Calu3 (cell line): Measurements from ENCODE around the gene BCAS1. TPM values are rescaled to one million over a fixed set of nuclear protein-coding genes. Genes with fewer than 3 reads are reported as not detected.

Experiments
- BruUV-seq: library from RNA; stranded (reverse); fragments of 400-500 nt; replicated peaks from 2 replicates; lab custom pipeline; 2021; lab: Mats Ljungman, UMichigan
- CTCF ChIA-PET: fragments of 300-600 bp; sonication (Branson Sonifier 250); formaldehyde crosslinking; loops from one replicate; lab custom pipeline; 2022; ENCODE audit warnings: antibody characterized with exemption; lab: Charles Lee
- DNase-seq: peaks from one replicate; pipeline ENCODE4 v3.0.0; 2022
- H3K27ac Mint-ChIP-seq: one replicate; pipeline ENCODE4 v1.8.0; 2022; ENCODE audit warnings: mixed read lengths; ENCODE audit not compliant: unreplicated experiment
- H3K27me3 Mint-ChIP-seq: one replicate; pipeline ENCODE4 v1.8.0; 2022; ENCODE audit warnings: mixed read lengths; ENCODE audit not compliant: unreplicated experiment
- H3K36me3 Mint-ChIP-seq: one replicate; pipeline ENCODE4 v1.8.0; 2022; ENCODE audit warnings: mild to moderate bottlenecking, moderate library complexity, mixed read lengths; ENCODE audit not compliant: insufficient read depth, unreplicated experiment
- H3K4me1 Mint-ChIP-seq: one replicate; pipeline ENCODE4 v1.8.0; 2022; ENCODE audit warnings: mild to moderate bottlenecking, low read depth, mixed read lengths; ENCODE audit not compliant: unreplicated experiment
- H3K4me3 Mint-ChIP-seq: one replicate; pipeline ENCODE4 v1.8.0; 2022; ENCODE audit warnings: mild to moderate bottlenecking, low read depth, moderate library complexity, mixed read lengths; ENCODE audit not compliant: unreplicated experiment
- H3K9me3 Mint-ChIP-seq: one replicate; pipeline ENCODE4 v1.8.0; 2022; ENCODE audit warnings: low read depth, mixed read lengths; ENCODE audit not compliant: unreplicated experiment
- CTCF ChIP-seq: fragments of 200-600 bp; IDR thresholded peaks from one replicate; pipeline ENCODE4 v1.8.0; 2022; ENCODE audit warnings: antibody characterized with exemption; ENCODE audit not compliant: unreplicated experiment
- intact Hi-C: fragments of 100-400 bp; cut with micrococcal nuclease; formaldehyde crosslinking; loops from one replicate; pipeline ENCODE4 v1.10.0; 2022; ENCODE audit not compliant: unreplicated experiment
- total RNA-seq: library from RNA; stranded (reverse); gene quantifications from 2 replicates; pipeline ENCODE4 v1.2.3, GENCODE V29; 2022

The BCAS1 gene
- total RNA-seq, 1 experiment from 2014 or later: 11.1 TPM

GRCh38 chr20:53957451-53958172, 112.8 kb downstream of the BCAS1 start:
- H3K36me3 Mint-ChIP-seq: no peaks in the 10 kb centered on the region
- BruUV-seq: no TSS peak
- peak; percentile 18 for TF ChIP-seq CTCF
- CTCF ChIA-PET: interaction anchor here (0.7 kb wide), 4 partner anchors 12 to 808 kb away, joined by 3 to 4 read pairs (median 3); no protein-coding TSS in a partner anchor
- no peak for DNase-seq
- intact Hi-C loops: no loop called here
- H3K4me1 Mint-ChIP-seq: no peaks in the 10 kb centered on the region
- H3K4me3 Mint-ChIP-seq: no peak overlapping the region
- no peaks in the 10 kb centered on the region for H3K27me3 Mint-ChIP-seq
- H3K9me3 Mint-ChIP-seq: peaks cover 3% of the 10 kb centered on the region
- no peak overlapping the region for H3K27ac Mint-ChIP-seq

DNA sequence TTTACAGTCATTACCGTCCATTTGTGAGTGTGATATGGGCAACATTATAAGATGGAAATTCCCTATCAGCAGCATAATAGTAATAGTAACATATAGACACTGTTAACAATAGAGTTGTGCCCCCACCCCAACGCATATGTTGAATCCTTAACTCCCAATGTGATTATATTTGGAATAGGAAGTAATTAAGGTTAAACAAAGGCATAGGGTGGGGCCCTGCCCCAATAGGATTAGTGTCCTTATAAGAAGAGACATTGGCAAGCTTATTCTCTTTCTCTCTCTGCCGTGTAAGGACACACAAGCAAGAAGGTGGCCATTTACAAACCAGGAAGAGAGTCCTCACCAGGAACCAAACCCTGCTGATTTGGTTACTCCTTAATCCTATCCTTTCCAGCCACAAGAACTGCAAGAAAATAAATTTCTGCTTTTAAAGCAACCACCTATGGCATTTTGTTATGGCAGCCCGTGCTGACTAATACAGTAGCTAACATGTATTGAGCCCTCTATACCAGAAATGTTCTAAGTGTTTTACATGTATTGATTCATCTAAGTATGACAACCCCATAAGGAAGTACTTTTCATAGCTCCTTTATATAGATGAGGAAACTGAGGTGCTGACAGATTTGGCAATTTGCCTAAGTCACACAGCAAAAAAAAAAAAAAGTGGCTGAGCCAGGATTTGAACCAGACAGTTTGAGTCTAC, 114.2 kb downstream of the BCAS1 start:
- peaks cover 6% of the 10 kb centered on the region for H3K9me3 Mint-ChIP-seq
- no peak for DNase-seq
- no TSS peak for BruUV-seq
- H3K4me1 Mint-ChIP-seq: no peaks in the 10 kb centered on the region
- no peak overlapping the region for H3K4me3 Mint-ChIP-seq
- no peak for TF ChIP-seq CTCF
- H3K36me3 Mint-ChIP-seq: no peaks in the 10 kb centered on the region
- CTCF ChIA-PET: no interaction called here
- H3K27me3 Mint-ChIP-seq: no peaks in the 10 kb centered on the region
- no peak overlapping the region for H3K27ac Mint-ChIP-seq
- intact Hi-C loops: no loop called here

- Mint-ChIP-seq H3K27ac (no peak overlapping the region), H3K4me3 (no peak overlapping the region), H3K9me3 (peaks cover 6% of the 10 kb centered on the region), H3K27me3 (no peaks in the 10 kb centered on the region), H3K4me1 (peaks cover 6% of the 10 kb centered on the region), H3K36me3 (no peaks in the 10 kb centered on the region)
- DNase-seq: no peak
- no TSS peak for BruUV-seq
- CTCF ChIA-PET: no interaction called here
- intact Hi-C loops: no loop called here
- no peak for TF ChIP-seq CTCF
Measured at GRCh38 chr20:53954723-53955658, 115.4 kb downstream of the BCAS1 start.

- no peak for DNase-seq
- H3K4me3 Mint-ChIP-seq: no peak overlapping the region
- no peak overlapping the region for H3K27ac Mint-ChIP-seq
- no peak for TF ChIP-seq CTCF
- H3K4me1 Mint-ChIP-seq: peaks cover 23% of the 10 kb centered on the region
- no peaks in the 10 kb centered on the region for H3K27me3 Mint-ChIP-seq
- intact Hi-C loops: no loop called here
- H3K9me3 Mint-ChIP-seq: peaks cover 6% of the 10 kb centered on the region
- CTCF ChIA-PET: no interaction called here
- no TSS peak for BruUV-seq
- H3K36me3 Mint-ChIP-seq: no peaks in the 10 kb centered on the region
Measured at GRCh38 chr20:53952528-53953096, 117.8 kb downstream of the BCAS1 start.
